Peyer's patch (tissue), 4 donors: ENCODE measurements around the gene OSBPL10. TPM values are rescaled to one million over a fixed set of nuclear protein-coding genes. Genes with fewer than 3 reads are reported as not detected.
A peak's percentile ranks its signal among the peaks of the same experiment; 100 is the strongest.

Experiments
- DNase-seq, 3 donors: peaks; one replicate each; pipeline ENCODE4 v3.0.0-alpha.2; 2017 to 2019
- H3K27ac ChIP-seq, 4 donors: fragments of 200-600 bp; sonication (generic); one replicate each; pipeline ENCODE4 v1.5.1; 2016 to 2019
- H3K27me3 ChIP-seq, 2 donors: fragments of 200-600 bp; sonication (generic); one replicate each; pipeline ENCODE4 v1.5.1; 2019
- H3K36me3 ChIP-seq, 3 donors: fragments of 200-600 bp; sonication (generic); one replicate each; pipeline ENCODE4 v1.5.1; 2016 to 2019
- H3K4me1 ChIP-seq, 4 donors: fragments of 200-600 bp; sonication (generic); one replicate each; pipeline ENCODE4 v1.5.1; 2016 to 2019
- H3K4me3 ChIP-seq, 4 donors: fragments of 200-600 bp; sonication (generic); 1 replicate in 3 of 4; 2 replicates in 1 of 4; pipeline ENCODE4 v1.5.1; 2016 to 2019; ENCODE audit warnings: mild to moderate bottlenecking in 1 of 4
- H3K9me3 ChIP-seq, 4 donors: fragments of 200-600 bp; sonication (generic); one replicate each; pipeline ENCODE4 v1.5.1; 2016 to 2019; ENCODE audit warnings: mild to moderate bottlenecking in 1 of 4
- CTCF ChIP-seq, 6 experiments: fragments of 450-650 bp in 4 of 6; fragments of 200-600 bp in 2 of 6; sonication (generic) in 1 of 6; IDR thresholded peaks; one replicate each; pipeline ENCODE4 v1.5.1; 2017 to 2019; ENCODE audit warnings: antibody characterized with exemption in 6 of 6, mild to moderate bottlenecking in 3 of 6, moderate library complexity in 1 of 6
- POLR2A ChIP-seq, 2 donors: fragments of 450-650 bp; IDR thresholded peaks; one replicate each; pipeline ENCODE4 v1.5.1; 2017; ENCODE audit warnings: antibody characterized with exemption in 2 of 2, mild to moderate bottlenecking in 2 of 2, moderate library complexity in 2 of 2
- total RNA-seq, 4 donors: library from RNA; depleted of rRNA; stranded (reverse); fragments of >200 nt; gene quantifications; one replicate each; pipeline ENCODE4 v1.1.0, GENCODE V29; 2016

Gene OSBPL10
- total RNA-seq = 100 to 1,000 TPM in 1 of 4 donors, 10 to 100 TPM in 3; 18.5 to 128 (median 60.5) TPM

GRCh38 chr3:31981206-31982181 is at the start of gene OSBPL10, which contains the start of gene ZNF860:
Gene OSBPL10, minus strand, starts transcription at chr3:31981262. Its CDS starts 83 bp downstream, at chr3:31981179.
Gene ZNF860, plus strand, starts transcription at chr3:31981750. Its CDS starts 7,330 bp downstream, at chr3:31989080.
- peaks cover 0 to 12% (median 0%) of the 10 kb centered on the region in 4 donors for H3K4me1 ChIP-seq
- no peaks in the 10 kb centered on the region for H3K27me3 ChIP-seq
- H3K27ac ChIP-seq = peak within 1 kb of the TSS; percentile 80 to 98 (median 96)
- TF ChIP-seq POLR2A (IDR thresholded peaks at IDR 0.05) (peak in 1 of 2 donors; percentile 30), CTCF (IDR thresholded peaks at IDR 0.05) (peak in 2 of 6 experiments; percentile 17 to 27)
- no peaks in the 10 kb centered on the region for H3K9me3 ChIP-seq
- H3K36me3 ChIP-seq = no peaks in the 10 kb centered on the region
- peak within 1 kb of the TSS; percentile 54 to 90 (median 88) for H3K4me3 ChIP-seq
- DNase-seq = peak; percentile 83 to 92 (median 92)

GRCh38 chr3:32026593-32026992 is 45.5 kb upstream of the OSBPL10 start:
- Histone ChIP-seq H3K4me1 (no peaks in the 10 kb centered on the region), H3K36me3 (no peaks in the 10 kb centered on the region), H3K27me3 (no peaks in the 10 kb centered on the region), H3K4me3 (no peak overlapping the region), H3K9me3 (no peaks in the 10 kb centered on the region), H3K27ac (no peak overlapping the region)
- TF ChIP-seq POLR2A (IDR thresholded peaks at IDR 0.05) = no peak
- TF ChIP-seq CTCF (IDR thresholded peaks at IDR 0.05) = no peak
- DNase-seq = no peak

GRCh38 chr3:32022947-32023346 is 41.9 kb upstream of the OSBPL10 start:
- TF ChIP-seq CTCF (IDR thresholded peaks at IDR 0.05) = no peak
- TF ChIP-seq POLR2A (IDR thresholded peaks at IDR 0.05) = no peak
- Histone ChIP-seq H3K4me1 (no peaks in the 10 kb centered on the region), H3K36me3 (no peaks in the 10 kb centered on the region), H3K9me3 (no peaks in the 10 kb centered on the region), H3K27ac (no peak overlapping the region), H3K4me3 (no peak overlapping the region), H3K27me3 (no peaks in the 10 kb centered on the region)
- DNase-seq = no peak

GRCh38 chr3:32021748-32022147 is 40.7 kb upstream of the OSBPL10 start:
- Histone ChIP-seq H3K27me3 (no peaks in the 10 kb centered on the region), H3K36me3 (no peaks in the 10 kb centered on the region), H3K4me3 (no peak overlapping the region), H3K9me3 (no peaks in the 10 kb centered on the region), H3K27ac (no peak overlapping the region), H3K4me1 (no peaks in the 10 kb centered on the region)
- TF ChIP-seq POLR2A (IDR thresholded peaks at IDR 0.05) (no peak), CTCF (IDR thresholded peaks at IDR 0.05) (no peak)
- no peak for DNase-seq

- no peaks in the 10 kb centered on the region for H3K27me3 ChIP-seq
- H3K4me1 ChIP-seq = no peaks in the 10 kb centered on the region
- no peak overlapping the region for H3K4me3 ChIP-seq
- TF ChIP-seq POLR2A (IDR thresholded peaks at IDR 0.05) = no peak
- H3K36me3 ChIP-seq = no peaks in the 10 kb centered on the region
- no peaks in the 10 kb centered on the region for H3K9me3 ChIP-seq
- H3K27ac ChIP-seq = no peak overlapping the region
- no peak for DNase-seq
Measured at GRCh38 chr3:32021155-32021554, 40.1 kb upstream of the OSBPL10 start.
